ENCODE results near the gene MMD. TPM values are rescaled to one million over a fixed set of nuclear protein-coding genes. Genes with fewer than 3 reads are reported as not detected.
"Not testable (repeated sequence)": the region's sequence is repeated elsewhere in the genome, so short reads cannot be mapped to it uniquely, and the experiment has no call there.

Gene MMD
- total and polyA plus RNA-seq, 2 donors = 18.7 to 25.9 TPM

GRCh38 chr17:55436224-55437158 is 14.9 kb upstream of the MMD start:
- Histone ChIP-seq H3K4me3 (ENCODE audit: low read depth, low read length) (no peak overlapping the region), H3K27ac (ENCODE audit: low read depth) (peak overlapping the region; percentile 2), H3K36me3 (ENCODE audit: insufficient read depth) (no peaks in the 10 kb centered on the region), H3K4me1 (ENCODE audit: insufficient read depth) (no peaks in the 10 kb centered on the region)
- DNase-seq (ENCODE audit: extremely low spot score) = no peak
- 95% methylated on average over 4 of the region's 4 CpGs for WGBS

DNA sequence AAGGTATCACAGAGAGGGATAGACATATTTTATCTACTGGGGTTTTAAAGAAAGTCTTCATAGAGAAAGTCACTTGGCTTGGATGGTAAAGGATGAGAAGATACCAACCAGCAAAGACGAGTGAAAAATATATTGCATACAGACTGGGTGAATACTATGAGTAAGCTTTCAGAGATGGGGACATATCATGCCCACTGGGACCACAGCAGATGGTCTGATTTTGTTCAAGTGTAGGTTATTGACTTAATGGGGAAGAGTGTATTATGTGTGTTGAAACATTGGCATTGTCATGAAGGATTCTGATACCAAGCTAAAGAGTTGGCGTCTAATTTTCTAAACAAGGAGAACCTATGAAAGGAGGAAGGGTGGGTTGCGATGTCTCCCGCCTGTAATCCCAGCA is 13.8 kb upstream of the MMD start:
- no peak overlapping the region for H3K27ac ChIP-seq (ENCODE audit: low read depth)
- 70% methylated on average over 4 of the region's 4 CpGs for WGBS
- no peak overlapping the region for H3K4me3 ChIP-seq (ENCODE audit: low read depth, low read length)
- no peaks in the 10 kb centered on the region for H3K36me3 ChIP-seq (ENCODE audit: insufficient read depth)
- DNase-seq (ENCODE audit: extremely low spot score) = no peak
- no peaks in the 10 kb centered on the region for H3K4me1 ChIP-seq (ENCODE audit: insufficient read depth)

- Histone ChIP-seq H3K4me3 (ENCODE audit: low read depth, low read length) (no peak overlapping the region), H3K36me3 (ENCODE audit: insufficient read depth) (no peaks in the 10 kb centered on the region), H3K4me1 (ENCODE audit: insufficient read depth) (no peaks in the 10 kb centered on the region), H3K27ac (ENCODE audit: low read depth) (no peak overlapping the region)
- DNase-seq (ENCODE audit: extremely low spot score) = no peak
- 88% methylated on average over 1 of the region's 1 CpG for WGBS
Measured at GRCh38 chr17:55434721-55435120, 13.1 kb upstream of the MMD start.

DNA sequence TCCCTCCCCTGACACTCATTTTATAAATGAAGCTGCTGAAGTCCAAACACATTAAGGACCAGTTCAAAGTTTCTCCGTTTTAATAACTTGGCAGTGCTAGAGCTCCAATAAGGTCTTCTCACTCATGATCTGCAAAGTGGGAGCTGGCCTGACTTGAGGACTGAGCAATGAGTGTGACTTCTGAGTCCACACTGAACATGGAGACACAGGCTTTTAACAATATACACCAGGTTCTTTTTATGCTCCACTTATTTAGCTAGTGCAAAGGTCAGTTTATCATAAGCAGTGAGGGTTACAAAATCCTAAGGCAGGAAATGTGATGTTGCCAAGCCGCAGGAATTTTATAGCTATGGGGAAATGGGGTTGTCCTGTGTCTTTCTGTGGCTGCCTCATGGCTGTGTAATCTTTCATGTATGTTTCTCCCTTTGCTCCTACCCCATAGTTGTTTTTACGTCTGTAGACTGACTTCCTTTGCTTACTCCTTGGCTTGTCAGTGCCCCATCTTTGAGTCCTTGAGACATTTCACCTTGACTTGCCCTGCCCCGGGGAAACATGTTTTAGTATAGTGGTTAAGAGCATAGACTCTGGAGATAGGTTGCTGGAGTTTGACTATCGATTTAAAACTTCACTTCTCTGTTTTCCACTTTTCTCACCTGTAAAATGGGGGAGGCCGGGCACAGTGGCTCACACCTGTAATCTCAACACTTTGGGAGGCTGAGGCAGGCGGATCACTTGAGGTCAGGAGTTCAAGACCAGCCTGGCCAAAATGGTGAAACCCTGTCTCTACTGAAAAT is 12.2 kb upstream of the MMD start:
- Histone ChIP-seq H3K36me3 (ENCODE audit: insufficient read depth) (no peaks in the 10 kb centered on the region), H3K4me3 (ENCODE audit: low read depth, low read length) (no peak overlapping the region), H3K4me1 (ENCODE audit: insufficient read depth) (no peaks in the 10 kb centered on the region), H3K27ac (ENCODE audit: low read depth) (no peak overlapping the region)
- WGBS = 52% methylated on average over 7 of the region's 7 CpGs
- DNase-seq (ENCODE audit: extremely low spot score) = no peak

DNA sequence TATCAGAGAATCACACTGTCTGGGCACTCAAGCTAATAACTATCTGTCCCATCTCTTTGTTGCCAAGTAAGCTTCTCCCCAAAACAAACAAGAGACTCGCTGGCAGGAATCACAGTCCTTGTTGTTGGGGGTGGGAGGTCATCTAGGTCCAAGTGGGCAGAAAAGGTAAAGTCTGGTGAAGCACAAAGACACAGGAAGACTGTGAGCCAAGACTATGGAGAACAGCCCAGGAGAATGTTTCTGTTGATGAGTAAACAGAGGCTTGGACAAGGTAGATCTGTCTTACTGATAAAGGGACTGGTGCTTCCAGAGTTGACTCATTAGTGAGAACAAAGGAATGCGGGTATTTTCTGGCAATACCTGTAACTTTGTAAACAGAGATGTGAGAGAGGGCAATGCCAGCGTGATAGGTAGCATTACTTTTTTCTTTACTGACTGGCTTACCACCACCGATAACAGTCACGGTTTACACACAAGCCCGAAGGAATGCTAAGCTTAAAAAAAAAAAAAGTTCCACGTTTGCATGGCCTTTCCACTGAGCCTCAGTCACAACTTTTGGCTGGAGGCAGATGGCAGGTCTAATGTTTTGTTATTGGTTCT is 11.5 kb upstream of the MMD start:
- no peaks in the 10 kb centered on the region for H3K36me3 ChIP-seq (ENCODE audit: insufficient read depth)
- no peaks in the 10 kb centered on the region for H3K4me1 ChIP-seq (ENCODE audit: insufficient read depth)
- 45% methylated on average over 7 of the region's 7 CpGs for WGBS
- DNase-seq (ENCODE audit: extremely low spot score) = no peak
- H3K4me3 ChIP-seq (ENCODE audit: low read depth, low read length) = no peak overlapping the region
- no peak overlapping the region for H3K27ac ChIP-seq (ENCODE audit: low read depth)

DNA sequence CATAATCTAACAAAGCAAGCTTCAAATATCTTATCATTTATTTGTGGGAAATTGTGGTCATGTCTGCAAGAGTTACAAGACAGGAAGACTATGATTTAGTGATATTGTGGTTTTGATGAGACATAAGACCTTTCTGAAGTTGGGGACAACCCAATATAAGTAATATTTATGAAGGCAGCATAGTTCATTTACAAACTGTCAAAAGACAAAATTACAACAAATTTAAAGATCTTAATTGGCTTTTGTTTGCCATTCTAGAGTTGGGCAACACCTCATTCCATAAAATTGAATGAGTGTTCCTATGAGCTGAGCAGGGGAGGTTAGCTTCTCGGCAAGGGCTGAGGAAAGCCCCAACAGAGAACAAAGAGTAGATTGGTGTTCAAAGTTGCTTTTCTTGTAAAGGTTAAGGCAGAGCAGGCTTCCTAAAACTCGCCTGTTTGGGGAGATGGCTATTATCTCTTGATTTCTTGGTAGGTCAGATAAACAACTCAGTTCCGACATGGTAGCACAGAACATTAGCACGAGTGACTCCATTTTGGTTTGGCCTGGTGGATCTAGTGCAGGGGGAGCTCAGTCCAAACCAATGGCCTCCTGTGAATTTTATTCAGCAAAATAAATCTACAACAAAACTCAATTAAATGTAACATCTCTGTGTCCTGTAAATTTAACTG is 10.9 kb upstream of the MMD start:
- Histone ChIP-seq H3K4me3 (ENCODE audit: low read depth, low read length) (no peak overlapping the region), H3K4me1 (ENCODE audit: insufficient read depth) (no peaks in the 10 kb centered on the region), H3K27ac (ENCODE audit: low read depth) (no peak overlapping the region), H3K36me3 (ENCODE audit: insufficient read depth) (no peaks in the 10 kb centered on the region)
- 87% methylated on average over 4 of the region's 4 CpGs for WGBS
- DNase-seq (ENCODE audit: extremely low spot score) = no peak

DNA sequence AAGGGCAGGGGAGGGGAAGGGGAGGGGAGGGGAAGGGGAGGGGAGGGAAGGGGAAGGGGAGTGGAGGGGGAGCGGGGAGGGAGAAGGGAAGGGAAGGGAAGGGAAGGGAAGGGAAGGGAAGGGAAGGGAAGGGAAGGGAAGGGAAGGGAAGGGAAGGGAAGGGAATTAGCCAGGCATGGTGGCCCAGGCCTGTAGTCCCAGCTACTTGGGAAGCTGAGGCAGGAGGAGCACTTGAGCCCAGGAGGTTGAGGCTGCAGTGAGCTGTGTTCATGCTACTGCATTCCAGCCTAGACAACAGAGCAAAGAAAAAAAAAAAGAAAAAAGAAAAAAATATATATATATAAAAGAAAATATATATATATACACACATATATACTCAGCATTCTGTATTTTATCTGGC is 10.3 kb upstream of the MMD start:
- H3K27ac ChIP-seq (ENCODE audit: low read depth); H3K4me3 ChIP-seq (ENCODE audit: low read depth, low read length); H3K36me3 ChIP-seq (ENCODE audit: insufficient read depth); H3K4me1 ChIP-seq (ENCODE audit: insufficient read depth); DNase-seq (ENCODE audit: extremely low spot score): not testable (repeated sequence)
- no CpG with 5 or more reads among the region's 1 CpG for WGBS

GRCh38 chr17:55430541-55431288 is 9.1 kb upstream of the MMD start:
- H3K4me1 ChIP-seq (ENCODE audit: insufficient read depth) = no peaks in the 10 kb centered on the region
- no peak overlapping the region for H3K27ac ChIP-seq (ENCODE audit: low read depth)
- H3K36me3 ChIP-seq (ENCODE audit: insufficient read depth) = no peaks in the 10 kb centered on the region
- WGBS = 73% methylated on average over 4 of the region's 4 CpGs
- DNase-seq (ENCODE audit: extremely low spot score) = no peak
- no peak overlapping the region for H3K4me3 ChIP-seq (ENCODE audit: low read depth, low read length)

DNA sequence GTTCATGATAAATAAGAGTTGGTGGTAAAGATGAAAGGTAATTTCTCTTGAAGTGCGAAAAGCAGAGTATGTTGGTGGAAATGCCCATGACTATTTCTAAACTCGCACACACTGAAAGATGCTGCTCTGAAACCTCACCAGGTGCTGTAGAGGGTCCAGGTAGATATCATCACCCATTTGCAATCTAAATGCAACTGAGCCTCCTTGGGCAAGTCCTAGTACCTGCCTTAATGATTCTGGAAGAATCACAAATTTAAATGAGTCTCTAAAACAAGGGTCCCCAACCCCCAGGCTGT is 5.9 kb upstream of the MMD start:
- H3K27ac ChIP-seq (ENCODE audit: low read depth) = no peak overlapping the region
- no peak for DNase-seq (ENCODE audit: extremely low spot score)
- no peak overlapping the region for H3K4me3 ChIP-seq (ENCODE audit: low read depth, low read length)
- WGBS = 96% methylated on average over 2 of the region's 2 CpGs
- no peaks in the 10 kb centered on the region for H3K4me1 ChIP-seq (ENCODE audit: insufficient read depth)
- H3K36me3 ChIP-seq (ENCODE audit: insufficient read depth) = no peaks in the 10 kb centered on the region

- no peaks in the 10 kb centered on the region for H3K36me3 ChIP-seq (ENCODE audit: insufficient read depth)
- H3K4me1 ChIP-seq (ENCODE audit: insufficient read depth) = no peaks in the 10 kb centered on the region
- DNase-seq (ENCODE audit: extremely low spot score) = no peak
- H3K4me3 ChIP-seq (ENCODE audit: low read depth, low read length) = no peak overlapping the region
- 63% methylated on average over 2 of the region's 2 CpGs for WGBS
- H3K27ac ChIP-seq (ENCODE audit: low read depth) = no peak overlapping the region
Measured at GRCh38 chr17:55426851-55427586, 5.4 kb upstream of the MMD start.

DNA sequence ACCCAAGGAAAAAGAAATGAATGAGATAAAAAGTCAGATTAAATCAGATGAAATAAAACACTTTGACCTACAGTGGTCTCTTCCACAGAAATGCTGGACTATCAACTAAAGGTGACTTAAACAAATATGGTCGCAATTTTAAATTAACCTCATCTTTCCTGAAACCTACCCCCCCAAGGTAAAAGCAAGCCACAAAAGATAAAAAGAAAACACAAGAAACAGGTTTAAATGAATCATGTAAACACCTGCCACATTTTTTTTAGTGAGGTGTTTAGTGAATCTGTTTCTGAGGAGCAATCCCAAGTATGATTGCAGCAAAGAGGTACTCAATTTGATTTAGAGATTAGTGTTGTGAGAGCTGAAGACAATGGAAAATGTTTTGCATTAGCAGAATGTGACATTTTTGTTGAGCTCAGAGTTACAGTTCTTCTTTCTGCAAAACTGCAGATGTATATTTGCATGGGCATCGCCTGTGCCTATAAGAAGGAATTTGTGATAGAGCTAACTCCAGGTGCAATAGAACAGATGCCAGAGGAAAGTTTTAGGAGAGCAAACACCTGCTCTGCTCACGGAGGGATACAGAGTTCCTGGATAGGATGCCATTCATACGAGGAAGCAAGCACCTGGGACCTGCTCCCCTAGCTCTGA is 3.4 kb upstream of the MMD start:
- Histone ChIP-seq H3K4me3 (ENCODE audit: low read depth, low read length) (no peak overlapping the region), H3K4me1 (ENCODE audit: insufficient read depth) (no peaks in the 10 kb centered on the region), H3K36me3 (ENCODE audit: insufficient read depth) (no peaks in the 10 kb centered on the region), H3K27ac (ENCODE audit: low read depth) (no peak overlapping the region)
- WGBS = 60% methylated on average over 4 of the region's 4 CpGs
- no peak for DNase-seq (ENCODE audit: extremely low spot score)

GRCh38 chr17:55423535-55423934 is 1.9 kb upstream of the MMD start:
- H3K27ac ChIP-seq (ENCODE audit: low read depth) = no peak overlapping the region
- no peaks in the 10 kb centered on the region for H3K36me3 ChIP-seq (ENCODE audit: insufficient read depth)
- 79% methylated on average over 3 of the region's 3 CpGs for WGBS
- H3K4me1 ChIP-seq (ENCODE audit: insufficient read depth) = no peaks in the 10 kb centered on the region
- DNase-seq (ENCODE audit: extremely low spot score) = no peak
- no peak overlapping the region for H3K4me3 ChIP-seq (ENCODE audit: low read depth, low read length)
